ENCODE measurements around the gene ORM1.

The ORM1 gene

DNA sequence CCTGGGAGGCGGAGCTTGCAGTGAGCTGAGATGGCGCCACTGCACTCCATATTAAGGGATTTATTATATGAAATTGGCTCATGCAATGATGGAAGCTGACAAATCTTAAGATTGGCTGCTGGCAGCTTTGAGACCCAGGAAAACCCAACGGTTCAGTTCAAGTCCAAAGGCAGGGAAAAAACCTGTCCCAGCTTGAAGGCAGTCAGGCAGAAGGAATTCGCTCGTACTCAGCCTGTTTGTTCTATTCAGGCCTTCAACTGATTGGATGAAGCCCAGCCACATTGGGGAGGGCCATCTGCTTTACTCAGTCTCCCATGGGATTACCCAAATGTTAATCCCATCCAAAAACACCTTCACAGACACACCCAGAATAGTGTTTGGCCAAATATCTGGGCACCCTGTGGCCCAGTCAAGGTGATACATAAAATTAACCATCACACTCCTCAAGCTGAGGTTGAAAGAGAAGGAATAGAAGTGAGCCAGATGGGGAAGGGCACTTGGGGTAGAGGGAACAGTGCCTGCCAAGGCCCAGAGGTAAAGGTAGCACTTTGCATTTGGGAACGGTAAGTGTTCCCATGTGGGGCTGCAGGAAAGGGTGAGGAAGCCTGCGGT is 8.5 kb upstream of the ORM1 start:
- TF ChIP-seq ZNF384 (IDR thresholded peaks at IDR 0.05) (no peak), FOXM1 (IDR thresholded peaks at IDR 0.05; ENCODE audit: borderline replicate concordance) (no peak)
- POLR2A ChIA-PET: no interaction called here
- DNase-seq (ENCODE audit: extremely low spot score): no peak
- CTCF ChIA-PET: interaction anchor here (1.0 kb wide), 1 partner anchor 10 kb away, joined by 4 read pairs; no protein-coding TSS in a partner anchor

DNA sequence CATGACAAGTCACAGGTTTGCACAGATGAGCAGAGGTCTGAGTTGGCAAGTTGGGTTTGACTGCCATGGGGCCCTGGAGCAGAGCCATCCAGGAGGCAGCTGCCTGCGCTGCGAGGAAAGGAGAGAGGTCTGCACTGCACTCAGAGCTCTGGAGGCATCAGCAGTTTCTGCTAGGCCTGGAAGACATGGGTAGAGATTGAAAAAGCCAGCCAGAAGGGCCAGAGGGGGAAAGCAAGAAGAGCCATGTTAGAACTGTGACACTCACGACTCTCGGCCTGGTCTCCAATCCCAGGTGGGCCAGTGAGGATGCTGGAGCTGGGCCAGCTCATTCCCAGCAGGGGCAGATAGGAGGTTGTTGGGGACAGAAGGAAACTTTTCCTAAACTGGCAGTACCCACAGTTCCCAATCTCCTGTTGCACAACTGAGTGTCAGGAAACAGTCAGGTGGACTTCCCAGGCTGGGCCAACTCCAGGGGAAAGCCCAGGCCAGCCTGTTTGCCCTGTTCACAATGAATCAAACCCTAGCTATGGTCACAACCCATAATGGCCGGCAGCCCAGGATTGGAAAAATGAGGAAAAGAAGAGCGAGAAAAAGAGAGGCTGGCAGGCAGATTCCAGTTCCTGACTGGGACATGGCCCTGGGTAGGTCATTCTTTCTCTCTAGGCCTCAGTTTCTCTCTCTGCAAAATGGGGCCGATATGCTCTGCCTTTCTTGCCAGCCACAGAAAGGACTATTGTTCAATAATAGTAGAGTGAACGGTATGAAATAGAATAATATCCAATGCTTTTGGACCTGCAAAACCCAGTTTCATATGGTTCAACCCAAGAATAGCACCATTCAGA is 7.8 kb upstream of the ORM1 start:
- DNase-seq (ENCODE audit: extremely low spot score): peak; percentile 4
- CTCF ChIA-PET: interaction anchor here (1.0 kb wide), 1 partner anchor 11 kb away, joined by 4 read pairs; no protein-coding TSS in a partner anchor
- POLR2A ChIA-PET: no interaction called here
- no peak for TF ChIP-seq BHLHE40 (IDR thresholded peaks at IDR 0.05; ENCODE audit: borderline replicate concordance)
- TF ChIP-seq L3MBTL2 (conservative IDR thresholded peaks at IDR 0.05): no peak
- TF ChIP-seq ELF4 (IDR thresholded peaks at IDR 0.05): no peak
- no peak for TF ChIP-seq ARNT (IDR thresholded peaks at IDR 0.05)
- no peak for TF ChIP-seq FOXK2 (IDR thresholded peaks at IDR 0.05)
- TF ChIP-seq TARDBP (IDR thresholded peaks at IDR 0.05): no peak
- TF ChIP-seq NFRKB (IDR thresholded peaks at IDR 0.05): no peak
- TF ChIP-seq LEF1 (IDR thresholded peaks at IDR 0.05; ENCODE audit: borderline replicate concordance): no peak

DNA sequence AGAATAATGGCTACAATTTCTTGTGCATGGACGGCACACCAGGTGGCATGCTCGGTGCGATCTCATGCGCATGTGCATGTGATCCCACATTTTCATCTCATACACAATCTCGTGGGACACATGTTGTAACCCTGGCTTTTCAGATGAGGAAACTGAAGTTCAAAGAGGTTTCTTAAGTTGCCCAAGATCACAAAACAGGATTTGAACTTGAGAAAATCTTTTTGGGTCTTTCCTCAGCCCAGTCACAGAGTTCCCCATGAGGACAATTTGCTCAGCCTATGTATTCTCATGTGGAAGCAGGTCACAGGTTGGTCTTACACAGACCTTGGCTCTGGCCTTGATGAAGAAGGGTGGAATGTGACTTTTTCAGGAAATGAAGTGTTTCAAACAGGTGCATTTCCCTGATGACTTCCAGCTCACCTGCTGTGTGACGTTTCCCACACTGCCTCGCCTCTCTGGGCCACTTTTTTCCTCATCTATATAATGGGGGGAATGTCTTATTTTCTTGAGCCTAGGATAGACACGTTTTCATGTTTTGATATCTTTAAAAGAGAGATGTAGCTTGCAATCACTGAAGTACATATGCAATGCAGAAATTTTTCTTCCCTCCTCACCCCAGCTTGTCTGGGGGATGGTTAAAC is 7.1 kb upstream of the ORM1 start:
- no peak for DNase-seq (ENCODE audit: extremely low spot score)
- ChIA-PET CTCF (interaction anchor here (0.7 kb wide), 1 partner anchor 10 kb away, joined by 3 read pairs; no protein-coding TSS in a partner anchor), POLR2A (no interaction called here)
- no peak for TF ChIP-seq ZNF384 (IDR thresholded peaks at IDR 0.05)
- TF ChIP-seq FOXK2 (IDR thresholded peaks at IDR 0.05): no peak
- TF ChIP-seq LEF1 (IDR thresholded peaks at IDR 0.05; ENCODE audit: borderline replicate concordance): no peak
- TF ChIP-seq FOXM1 (IDR thresholded peaks at IDR 0.05; ENCODE audit: borderline replicate concordance): no peak
- TF ChIP-seq ELF4 (IDR thresholded peaks at IDR 0.05): no peak
- no peak for TF ChIP-seq HDGF (IDR thresholded peaks at IDR 0.05; ENCODE audit: borderline replicate concordance)
- TF ChIP-seq, protein P1, sequence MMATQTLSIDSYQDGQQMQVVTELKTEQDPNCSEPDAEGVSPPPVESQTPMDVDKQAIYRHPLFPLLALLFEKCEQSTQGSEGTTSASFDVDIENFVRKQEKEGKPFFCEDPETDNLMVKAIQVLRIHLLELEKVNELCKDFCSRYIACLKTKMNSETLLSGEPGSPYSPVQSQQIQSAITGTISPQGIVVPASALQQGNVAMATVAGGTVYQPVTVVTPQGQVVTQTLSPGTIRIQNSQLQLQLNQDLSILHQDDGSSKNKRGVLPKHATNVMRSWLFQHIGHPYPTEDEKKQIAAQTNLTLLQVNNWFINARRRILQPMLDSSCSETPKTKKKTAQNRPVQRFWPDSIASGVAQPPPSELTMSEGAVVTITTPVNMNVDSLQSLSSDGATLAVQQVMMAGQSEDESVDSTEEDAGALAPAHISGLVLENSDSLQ (IDR thresholded peaks at IDR 0.05): no peak
- TF ChIP-seq FOXA1 (IDR thresholded peaks at IDR 0.05): no peak
- TF ChIP-seq ARNT (IDR thresholded peaks at IDR 0.05): no peak
- no peak for TF ChIP-seq NFRKB (IDR thresholded peaks at IDR 0.05)
- no peak for TF ChIP-seq SUZ12 (IDR thresholded peaks at IDR 0.05)

DNA sequence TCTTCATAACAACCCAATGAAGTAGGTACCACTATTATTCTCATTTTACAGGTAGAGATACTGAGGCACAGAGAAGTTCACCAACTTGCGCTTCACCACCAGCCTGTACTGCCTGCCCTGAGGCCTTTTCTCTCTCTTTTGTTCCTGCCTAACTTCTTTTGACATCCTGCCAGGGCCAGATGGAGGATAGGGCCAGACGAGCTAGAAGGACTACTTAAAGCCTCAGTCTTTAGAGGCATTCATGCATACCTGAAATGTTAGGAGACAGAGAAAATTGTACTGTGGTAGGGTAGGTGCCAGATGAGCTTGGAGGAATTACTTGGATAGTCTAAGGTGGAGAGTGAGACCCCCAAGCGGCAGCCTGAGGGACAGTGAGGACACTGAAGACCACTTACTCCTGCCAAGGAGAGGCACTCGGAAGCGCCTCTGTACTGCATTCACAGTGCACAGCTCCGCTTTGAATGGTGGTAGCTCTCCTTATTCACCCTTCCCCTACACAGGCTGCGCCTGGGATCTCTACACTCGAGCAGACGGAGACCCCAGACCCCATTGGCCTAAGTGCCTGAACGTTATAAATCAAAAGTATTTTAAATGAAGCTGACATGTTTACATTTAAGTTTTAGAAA is 6.2 kb upstream of the ORM1 start:
- ChIA-PET POLR2A (no interaction called here), CTCF (interaction anchor here (0.7 to 1.3 kb wide), 2 partner anchors 11 to 26 kb away, joined by 3 to 5 read pairs; no protein-coding TSS in a partner anchor)
- DNase-seq (ENCODE audit: extremely low spot score): peak; percentile 4
- TF ChIP-seq FOXK2 (IDR thresholded peaks at IDR 0.05): no peak
- no peak for TF ChIP-seq LEF1 (IDR thresholded peaks at IDR 0.05; ENCODE audit: borderline replicate concordance)
- no peak for TF ChIP-seq FOXA1 (IDR thresholded peaks at IDR 0.05)
- TF ChIP-seq TARDBP (IDR thresholded peaks at IDR 0.05): no peak
- TF ChIP-seq ARNT (IDR thresholded peaks at IDR 0.05): no peak
- TF ChIP-seq ZNF384 (IDR thresholded peaks at IDR 0.05): no peak
- TF ChIP-seq ELF4 (IDR thresholded peaks at IDR 0.05): no peak
- TF ChIP-seq BHLHE40 (IDR thresholded peaks at IDR 0.05; ENCODE audit: borderline replicate concordance): no peak
- TF ChIP-seq FOXM1 (IDR thresholded peaks at IDR 0.05; ENCODE audit: borderline replicate concordance): no peak
- no peak for TF ChIP-seq CTBP1 (IDR thresholded peaks at IDR 0.05; ENCODE audit: borderline replicate concordance)
- no peak for TF ChIP-seq L3MBTL2 (conservative IDR thresholded peaks at IDR 0.05)
- TF ChIP-seq SUZ12 (IDR thresholded peaks at IDR 0.05): no peak

DNA sequence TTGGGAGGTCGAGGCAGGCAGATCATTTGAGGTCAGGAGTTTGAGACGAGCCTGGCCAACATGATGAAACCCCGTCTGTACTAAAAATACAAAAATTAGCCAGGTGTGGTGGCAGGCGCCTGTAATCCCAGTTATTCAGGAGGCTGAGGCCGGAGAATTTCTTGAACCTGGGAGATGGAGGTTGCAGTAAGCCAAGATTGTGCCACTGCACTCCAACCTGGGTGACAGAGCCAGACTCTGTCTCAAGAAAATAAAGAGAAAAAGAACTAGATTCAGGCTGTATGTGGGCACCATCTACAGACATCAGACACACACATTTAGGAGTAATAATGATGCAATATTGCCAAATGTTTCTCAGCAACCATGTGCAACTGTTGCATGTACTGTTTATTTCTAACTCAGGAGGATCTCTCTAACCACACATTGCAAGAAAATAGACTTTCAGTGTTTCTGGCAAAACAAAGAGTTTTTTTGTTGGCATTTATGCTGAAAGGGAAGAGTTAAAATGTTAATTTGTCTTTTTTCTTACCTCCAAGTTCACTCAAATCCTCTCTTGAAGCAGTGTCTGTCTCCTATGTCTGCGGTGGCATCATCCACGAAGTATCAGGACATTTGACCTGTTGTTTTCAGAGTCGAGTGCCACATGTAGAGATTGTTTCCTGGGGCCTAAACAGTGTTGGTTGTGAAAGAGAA is 5.1 kb upstream of the ORM1 start:
- CTCF ChIA-PET: interaction anchor here (1.3 kb wide), 1 partner anchor 27 kb away, joined by 5 read pairs; no protein-coding TSS in a partner anchor
- no peak for TF ChIP-seq HDGF (IDR thresholded peaks at IDR 0.05; ENCODE audit: borderline replicate concordance)
- TF ChIP-seq FOXA1 (IDR thresholded peaks at IDR 0.05): no peak
- TF ChIP-seq FOXM1 (IDR thresholded peaks at IDR 0.05; ENCODE audit: borderline replicate concordance): no peak
- TF ChIP-seq L3MBTL2 (conservative IDR thresholded peaks at IDR 0.05): no peak
- TF ChIP-seq ELF4 (IDR thresholded peaks at IDR 0.05): no peak
- no peak for TF ChIP-seq TARDBP (IDR thresholded peaks at IDR 0.05)
- no peak for TF ChIP-seq CTBP1 (IDR thresholded peaks at IDR 0.05; ENCODE audit: borderline replicate concordance)
- TF ChIP-seq LEF1 (IDR thresholded peaks at IDR 0.05; ENCODE audit: borderline replicate concordance): no peak
- TF ChIP-seq SUZ12 (IDR thresholded peaks at IDR 0.05): no peak
- TF ChIP-seq, protein P1 (IDR thresholded peaks at IDR 0.05): no peak
- no peak for TF ChIP-seq ARNT (IDR thresholded peaks at IDR 0.05)
- TF ChIP-seq BHLHE40 (IDR thresholded peaks at IDR 0.05; ENCODE audit: borderline replicate concordance): no peak
- TF ChIP-seq SP1 (IDR thresholded peaks at IDR 0.05): no peak
- POLR2A ChIA-PET: no interaction called here
- DNase-seq (ENCODE audit: extremely low spot score): peak; percentile 4

Data from HEK293T (cell line).